Measurements from ENCODE around the gene SPINK9.

DNA sequence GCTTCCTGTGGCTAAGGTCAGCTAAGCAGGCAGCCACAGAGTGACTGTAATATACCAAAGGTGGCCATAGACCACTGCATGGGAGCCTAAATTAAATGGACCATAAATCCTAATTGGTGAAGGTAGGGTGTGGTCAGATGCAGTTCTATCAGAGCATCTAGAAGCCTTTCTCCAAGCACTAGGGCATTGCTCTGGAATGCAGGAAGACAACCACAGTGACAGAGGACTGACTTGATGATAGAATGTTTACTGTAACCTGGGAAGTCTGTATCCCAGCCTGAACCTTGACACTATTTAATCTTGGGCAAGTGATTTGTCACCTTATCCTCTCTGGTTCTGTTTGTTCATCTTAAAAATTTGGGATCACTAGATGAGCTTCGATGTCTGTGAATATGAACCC lies 50.7 kb downstream of the SPINK9 start:
- TF ChIP-seq, protein P1, sequence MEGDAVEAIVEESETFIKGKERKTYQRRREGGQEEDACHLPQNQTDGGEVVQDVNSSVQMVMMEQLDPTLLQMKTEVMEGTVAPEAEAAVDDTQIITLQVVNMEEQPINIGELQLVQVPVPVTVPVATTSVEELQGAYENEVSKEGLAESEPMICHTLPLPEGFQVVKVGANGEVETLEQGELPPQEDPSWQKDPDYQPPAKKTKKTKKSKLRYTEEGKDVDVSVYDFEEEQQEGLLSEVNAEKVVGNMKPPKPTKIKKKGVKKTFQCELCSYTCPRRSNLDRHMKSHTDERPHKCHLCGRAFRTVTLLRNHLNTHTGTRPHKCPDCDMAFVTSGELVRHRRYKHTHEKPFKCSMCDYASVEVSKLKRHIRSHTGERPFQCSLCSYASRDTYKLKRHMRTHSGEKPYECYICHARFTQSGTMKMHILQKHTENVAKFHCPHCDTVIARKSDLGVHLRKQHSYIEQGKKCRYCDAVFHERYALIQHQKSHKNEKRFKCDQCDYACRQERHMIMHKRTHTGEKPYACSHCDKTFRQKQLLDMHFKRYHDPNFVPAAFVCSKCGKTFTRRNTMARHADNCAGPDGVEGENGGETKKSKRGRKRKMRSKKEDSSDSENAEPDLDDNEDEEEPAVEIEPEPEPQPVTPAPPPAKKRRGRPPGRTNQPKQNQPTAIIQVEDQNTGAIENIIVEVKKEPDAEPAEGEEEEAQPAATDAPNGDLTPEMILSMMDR (IDR thresholded peaks at IDR 0.05; ENCODE audit: low read depth, low read length, poor library complexity, severe bottlenecking): no peak
- TF ChIP-seq EZH2phosphoT487 (IDR thresholded peaks at IDR 0.05; ENCODE audit: borderline replicate concordance, low read length): no peak
